Liver (tissue), 9 donors: ENCODE results near the gene CORO2A. TPM values are rescaled to one million over a fixed set of nuclear protein-coding genes. Genes with fewer than 3 reads are reported as not detected.

Experiments used
- DNase-seq: peaks from one replicate; pipeline ENCODE4 v3.0.0-alpha.2; 2017; ENCODE audit warnings: low spot score
- H3K27ac ChIP-seq, 2 donors: one replicate each; pipeline ENCODE4 v1.7.0; 2013; ENCODE audit warnings: inconsistent platforms in 2 of 2, low read length in 2 of 2, control low read depth in 1 of 2, low read depth in 1 of 2, mild to moderate bottlenecking in 1 of 2
- H3K27me3 ChIP-seq, 4 donors: one replicate each; pipeline versions ENCODE4 v1.6.1 to v1.7.0; 2013; ENCODE audit warnings: low read length in 3 of 4, inconsistent platforms in 1 of 4, mild to moderate bottlenecking in 1 of 4, moderate library complexity in 1 of 4; ENCODE audit not compliant: control insufficient read depth in 4 of 4, insufficient read depth in 4 of 4
- H3K36me3 ChIP-seq, 4 donors: one replicate each; pipeline versions ENCODE4 v1.6.1 to v1.7.0; 2013; ENCODE audit warnings: low read length in 3 of 4, mild to moderate bottlenecking in 3 of 4, low read depth in 1 of 4, moderate library complexity in 1 of 4; ENCODE audit not compliant: control insufficient read depth in 4 of 4, insufficient read depth in 3 of 4
- H3K4me1 ChIP-seq, 4 donors: one replicate each; pipeline versions ENCODE4 v1.6.1 to v1.7.0; 2013; ENCODE audit warnings: low read length in 3 of 4, mild to moderate bottlenecking in 3 of 4, moderate library complexity in 1 of 4; ENCODE audit not compliant: control insufficient read depth in 4 of 4, insufficient read depth in 4 of 4
- H3K4me3 ChIP-seq, 3 donors: one replicate each; pipeline versions ENCODE4 v1.6.1 to v1.7.0; 2013; ENCODE audit warnings: low read length in 3 of 3, control low read depth in 1 of 3, low read depth in 1 of 3, mild to moderate bottlenecking in 1 of 3
- H3K9ac ChIP-seq, 2 donors: one replicate each; pipeline ENCODE4 v1.7.0; 2013; ENCODE audit warnings: low read length in 2 of 2, mild to moderate bottlenecking in 2 of 2, moderate library complexity in 2 of 2, control low read depth in 1 of 2, low read depth in 1 of 2
- H3K9me3 ChIP-seq, 4 donors: one replicate each; pipeline versions ENCODE4 v1.6.1 to v1.7.0; 2013; ENCODE audit warnings: low read length in 3 of 4; ENCODE audit not compliant: control insufficient read depth in 4 of 4
- EGR1 ChIP-seq, 2 donors: IDR thresholded peaks; 2 replicates each; pipeline ENCODE4 v1.6.1; 2016 to 2018; ENCODE audit warnings: antibody characterized with exemption in 2 of 2, low read depth in 2 of 2
- HNF4A ChIP-seq, 2 donors: conservative IDR thresholded peaks; 2 replicates each; pipeline ENCODE4 v1.6.1; 2016; ENCODE audit warnings: antibody characterized with exemption in 2 of 2, mild to moderate bottlenecking in 2 of 2
- MAX ChIP-seq: IDR thresholded peaks from 2 replicates; pipeline ENCODE4 v1.6.1; 2016; ENCODE audit warnings: antibody characterized with exemption
- NR2F2 ChIP-seq: IDR thresholded peaks from 2 replicates; pipeline ENCODE4 v1.6.1; 2016; ENCODE audit warnings: antibody characterized with exemption
- RAD21 ChIP-seq, 2 donors: IDR thresholded peaks; 2 replicates each; pipeline ENCODE4 v1.6.1; 2016; ENCODE audit warnings: antibody characterized with exemption in 2 of 2, mild to moderate bottlenecking in 2 of 2
- RXRA ChIP-seq, 2 donors: IDR thresholded peaks; 2 replicates each; pipeline ENCODE4 v1.6.1; 2017 to 2018; ENCODE audit warnings: antibody characterized with exemption in 2 of 2, mild to moderate bottlenecking in 1 of 2
- SP1 ChIP-seq: IDR thresholded peaks from 2 replicates; pipeline ENCODE4 v1.6.1; 2018; ENCODE audit warnings: antibody characterized with exemption, mild to moderate bottlenecking
- TAF1 ChIP-seq: conservative IDR thresholded peaks from 2 replicates; pipeline ENCODE4 v1.6.1; 2016; ENCODE audit warnings: antibody characterized with exemption, mild to moderate bottlenecking
- YY1 ChIP-seq: IDR thresholded peaks from 2 replicates; pipeline ENCODE4 v1.6.1; 2016; ENCODE audit warnings: antibody characterized with exemption, mild to moderate bottlenecking
- WGBS: extraction: QIAGEN DNeasy Blood & Tissue Kit; methylation state at CpG from one replicate; pipeline ENCODE4 v1.1.7; 2013; 5-methylcytosine and 5-hydroxymethylcytosine counted together
- polyA plus RNA-seq, 2 donors: library from polyadenylated mRNA; stranded (reverse) in 1 of 2; unstranded in 1 of 2; fragments of 200-250 nt in 1 of 2; fragments of >200 nt in 1 of 2; fragmentation: Nextera tagmentation in 1 of 2; extraction: Ambion mirVana in 1 of 2; gene quantifications; one replicate each; pipeline versions ENCODE4 v1.2.1 to v1.2.3, GENCODE V29; 2013 to 2015
- total RNA-seq, 2 donors: library from RNA; depleted of rRNA; stranded (reverse); fragments of >200 nt; gene quantifications; one replicate each; pipeline ENCODE4 v1.2.3, GENCODE V29; 2014
- TF ChIP-seq, protein P1 (sequence below): fragments of 150-350 bp; IDR thresholded peaks from 2 replicates; pipeline ENCODE4 v1.5.1; 2017; ENCODE audit warnings: improper control_type of control experiment, low read depth, low read length; ENCODE audit not compliant: missing input control
- TF ChIP-seq, protein P2 (sequence below): IDR thresholded peaks from 2 replicates; pipeline ENCODE4 v1.6.1; 2016; ENCODE audit warnings: antibody characterized with exemption, mild to moderate bottlenecking
- donor health status: healthy.
- donor health status: healthy.
- donor health status: healthy.
- donor health status: healthy.
- donor health status: healthy.

CORO2A gene
- total and polyA plus RNA-seq, 4 donors, result 1.2 to 2.8 (median 1.4) TPM

- TF ChIP-seq, protein P1, sequence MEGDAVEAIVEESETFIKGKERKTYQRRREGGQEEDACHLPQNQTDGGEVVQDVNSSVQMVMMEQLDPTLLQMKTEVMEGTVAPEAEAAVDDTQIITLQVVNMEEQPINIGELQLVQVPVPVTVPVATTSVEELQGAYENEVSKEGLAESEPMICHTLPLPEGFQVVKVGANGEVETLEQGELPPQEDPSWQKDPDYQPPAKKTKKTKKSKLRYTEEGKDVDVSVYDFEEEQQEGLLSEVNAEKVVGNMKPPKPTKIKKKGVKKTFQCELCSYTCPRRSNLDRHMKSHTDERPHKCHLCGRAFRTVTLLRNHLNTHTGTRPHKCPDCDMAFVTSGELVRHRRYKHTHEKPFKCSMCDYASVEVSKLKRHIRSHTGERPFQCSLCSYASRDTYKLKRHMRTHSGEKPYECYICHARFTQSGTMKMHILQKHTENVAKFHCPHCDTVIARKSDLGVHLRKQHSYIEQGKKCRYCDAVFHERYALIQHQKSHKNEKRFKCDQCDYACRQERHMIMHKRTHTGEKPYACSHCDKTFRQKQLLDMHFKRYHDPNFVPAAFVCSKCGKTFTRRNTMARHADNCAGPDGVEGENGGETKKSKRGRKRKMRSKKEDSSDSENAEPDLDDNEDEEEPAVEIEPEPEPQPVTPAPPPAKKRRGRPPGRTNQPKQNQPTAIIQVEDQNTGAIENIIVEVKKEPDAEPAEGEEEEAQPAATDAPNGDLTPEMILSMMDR, result no peak
- TF ChIP-seq RXRA (IDR thresholded peaks at IDR 0.05) (no peak), HNF4A (conservative IDR thresholded peaks at IDR 0.05) (no peak), NR2F2 (no peak)
- Histone ChIP-seq H3K4me3 (no peak overlapping the region), H3K27ac (peak overlapping the region; percentile 90), H3K4me1 (peaks cover 13 to 66% (median 41%) of the 10 kb centered on the region in 4 donors), H3K9ac (peak overlapping the region in 1 of 2 donors; percentile 4), H3K36me3 (peaks cover 0 to 3% (median 0%) of the 10 kb centered on the region in 4 donors), H3K9me3 (no peaks in the 10 kb centered on the region), H3K27me3 (no peaks in the 10 kb centered on the region)
- DNase-seq, result no peak
- WGBS, result 80% methylated on average over 3 of the region's 3 CpGs
Measured at GRCh38 chr9:98229620-98230019, 37.2 kb upstream of the CORO2A start.

DNA sequence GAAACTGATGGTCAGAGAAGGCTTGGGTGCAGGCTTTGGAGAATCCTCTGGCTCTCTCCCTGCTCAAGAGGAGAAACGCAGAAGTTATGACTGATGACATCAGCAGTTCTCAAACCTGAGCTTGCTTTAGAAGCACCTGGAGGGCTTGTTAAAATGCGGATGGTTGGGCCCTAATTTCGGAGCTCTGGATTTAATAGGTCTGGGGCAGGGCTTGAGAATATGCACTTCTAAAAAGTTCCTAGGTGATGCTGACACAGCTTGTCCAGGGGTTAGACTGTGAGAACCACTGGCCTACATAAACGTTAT lies 36.6 kb upstream of the CORO2A start:
- no peaks in the 10 kb centered on the region for H3K27me3 ChIP-seq
- peak overlapping the region; percentile 90 for H3K27ac ChIP-seq
- H3K4me3 ChIP-seq, result no peak overlapping the region
- 53% methylated on average over 4 of the region's 4 CpGs for WGBS
- H3K9ac ChIP-seq, result peak overlapping the region; percentile 40 to 74
- H3K36me3 ChIP-seq, result peaks cover 0 to 3% (median 0%) of the 10 kb centered on the region in 4 donors
- peaks cover 13 to 62% (median 39%) of the 10 kb centered on the region in 4 donors for H3K4me1 ChIP-seq
- TF ChIP-seq, protein P2, sequence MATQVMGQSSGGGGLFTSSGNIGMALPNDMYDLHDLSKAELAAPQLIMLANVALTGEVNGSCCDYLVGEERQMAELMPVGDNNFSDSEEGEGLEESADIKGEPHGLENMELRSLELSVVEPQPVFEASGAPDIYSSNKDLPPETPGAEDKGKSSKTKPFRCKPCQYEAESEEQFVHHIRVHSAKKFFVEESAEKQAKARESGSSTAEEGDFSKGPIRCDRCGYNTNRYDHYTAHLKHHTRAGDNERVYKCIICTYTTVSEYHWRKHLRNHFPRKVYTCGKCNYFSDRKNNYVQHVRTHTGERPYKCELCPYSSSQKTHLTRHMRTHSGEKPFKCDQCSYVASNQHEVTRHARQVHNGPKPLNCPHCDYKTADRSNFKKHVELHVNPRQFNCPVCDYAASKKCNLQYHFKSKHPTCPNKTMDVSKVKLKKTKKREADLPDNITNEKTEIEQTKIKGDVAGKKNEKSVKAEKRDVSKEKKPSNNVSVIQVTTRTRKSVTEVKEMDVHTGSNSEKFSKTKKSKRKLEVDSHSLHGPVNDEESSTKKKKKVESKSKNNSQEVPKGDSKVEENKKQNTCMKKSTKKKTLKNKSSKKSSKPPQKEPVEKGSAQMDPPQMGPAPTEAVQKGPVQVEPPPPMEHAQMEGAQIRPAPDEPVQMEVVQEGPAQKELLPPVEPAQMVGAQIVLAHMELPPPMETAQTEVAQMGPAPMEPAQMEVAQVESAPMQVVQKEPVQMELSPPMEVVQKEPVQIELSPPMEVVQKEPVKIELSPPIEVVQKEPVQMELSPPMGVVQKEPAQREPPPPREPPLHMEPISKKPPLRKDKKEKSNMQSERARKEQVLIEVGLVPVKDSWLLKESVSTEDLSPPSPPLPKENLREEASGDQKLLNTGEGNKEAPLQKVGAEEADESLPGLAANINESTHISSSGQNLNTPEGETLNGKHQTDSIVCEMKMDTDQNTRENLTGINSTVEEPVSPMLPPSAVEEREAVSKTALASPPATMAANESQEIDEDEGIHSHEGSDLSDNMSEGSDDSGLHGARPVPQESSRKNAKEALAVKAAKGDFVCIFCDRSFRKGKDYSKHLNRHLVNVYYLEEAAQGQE, result no peak
- TF ChIP-seq MAX, result no peak
- TF ChIP-seq RXRA (IDR thresholded peaks at IDR 0.05), result no peak
- no peak for TF ChIP-seq NR2F2
- no peak for TF ChIP-seq SP1
- TF ChIP-seq, protein P1, result no peak
- TF ChIP-seq EGR1 (IDR thresholded peaks at IDR 0.05; ENCODE audit: low read depth in 2 of 2), result no peak
- no peak for TF ChIP-seq YY1
- no peak for TF ChIP-seq RAD21 (IDR thresholded peaks at IDR 0.05)
- no peak for TF ChIP-seq TAF1
- no peaks in the 10 kb centered on the region for H3K9me3 ChIP-seq
- no peak for DNase-seq
